B cell (primary cell): Measurements from ENCODE around the gene IMMP2L. TPM values are rescaled to one million over a fixed set of nuclear protein-coding genes. Genes with fewer than 3 reads are reported as not detected.

ENCODE experiments used
- ATAC-seq: fragments of 200-7000 bp; cut with Tn5 transposase; one replicate; pipeline ENCODE4 v1.10.0; 2021; ENCODE audit warnings: low read depth, mild to moderate bottlenecking, moderate number of reproducible peaks, moderate library complexity
- CTCF ChIA-PET: fragments of 350-600 bp; sonication (Branson Sonifier 250); formaldehyde crosslinking; loops from one replicate; lab custom pipeline; 2021; ENCODE audit warnings: antibody characterized with exemption, inconsistent platforms; lab: Charles Lee
- POLR2A ChIA-PET: fragments of 350-600 bp; sonication (Branson Sonifier 250); formaldehyde crosslinking; loops from one replicate; lab custom pipeline; 2021; ENCODE audit warnings: antibody characterized with exemption; lab: Charles Lee
- DNase-seq: peaks from one replicate; pipeline ENCODE4 v3.0.0; 2013
- H2AFZ ChIP-seq: 2 replicates; pipeline ENCODE4 v1.6.1; 2012; ENCODE audit warnings: mild to moderate bottlenecking, low read depth, low read length; ENCODE audit not compliant: insufficient read depth, poor library complexity, severe bottlenecking
- H3K27ac ChIP-seq, 2 donors: 1 replicate in 1 of 2; 2 replicates in 1 of 2; pipeline ENCODE4 v1.5.1; 2012 to 2013; ENCODE audit warnings: low read length in 2 of 2, mild to moderate bottlenecking in 2 of 2, moderate library complexity in 1 of 2
- H3K27me3 ChIP-seq, 4 experiments: fragments of 200-600 bp in 1 of 4; sonication (generic) in 1 of 4; replicated peaks in 1 of 4; 1 replicate in 2 of 4; 2 replicates in 2 of 4; pipeline versions ENCODE4 v1.6.1 to v1.7.0; 2013 to 2016; ENCODE audit warnings: low read length in 3 of 4, mild to moderate bottlenecking in 2 of 4, mixed read lengths in 1 of 4, moderate library complexity in 1 of 4; ENCODE audit not compliant: insufficient read depth in 4 of 4, control insufficient read depth in 3 of 4; ENCODE audit errors: control extremely low read depth in 1 of 4
- H3K36me3 ChIP-seq, 2 experiments: replicated peaks in 1 of 2; 1 replicate in 1 of 2; 2 replicates in 1 of 2; pipeline versions ENCODE4 v1.6.1 to v1.7.1; 2013; ENCODE audit warnings: low read length in 1 of 2; ENCODE audit not compliant: insufficient read depth in 2 of 2, control insufficient read depth in 1 of 2; ENCODE audit errors: control extremely low read depth in 1 of 2, extremely low read depth in 1 of 2
- H3K4me1 ChIP-seq, 2 donors: fragments of 200-600 bp in 1 of 2; sonication (generic) in 1 of 2; 1 replicate in 1 of 2; 2 replicates in 1 of 2; pipeline versions ENCODE4 v1.5.1 to v1.6.1; 2013 to 2017; ENCODE audit warnings: low read length in 2 of 2; ENCODE audit not compliant: control insufficient read depth in 2 of 2, insufficient read depth in 2 of 2
- H3K4me2 ChIP-seq: replicated peaks from 2 replicates; pipeline ENCODE3; 2012; ENCODE audit warnings: mild to moderate bottlenecking, low read depth, low read length; ENCODE audit not compliant: poor library complexity, severe bottlenecking
- H3K4me3 ChIP-seq, 5 experiments: fragments of 200-600 bp in 1 of 5; sonication (generic) in 1 of 5; 1 replicate in 3 of 5; 2 replicates in 2 of 5; pipeline versions ENCODE4 v1.5.1 to v1.7.0; 2011 to 2016; ENCODE audit warnings: low read length in 4 of 5, mild to moderate bottlenecking in 4 of 5, low read depth in 2 of 5, control low read depth in 1 of 5, moderate library complexity in 1 of 5; ENCODE audit not compliant: insufficient read depth in 1 of 5; ENCODE audit errors: control extremely low read depth in 1 of 5, extremely low read depth in 1 of 5
- H3K79me2 ChIP-seq: fragments of 200-600 bp; sonication (generic); one replicate; pipeline ENCODE4 v1.6.0; 2016; ENCODE audit warnings: low read length; ENCODE audit not compliant: control insufficient read depth, insufficient read depth
- H3K9ac ChIP-seq: fragments of 200-600 bp; sonication (generic); 2 replicates; pipeline ENCODE4 v1.6.1; 2017; ENCODE audit warnings: mild to moderate bottlenecking, low read length, moderate library complexity
- H3K9me3 ChIP-seq, 3 donors: one replicate each; pipeline versions ENCODE4 v1.6.1 to v1.7.1; 2013; ENCODE audit warnings: low read length in 2 of 3; ENCODE audit not compliant: control insufficient read depth in 2 of 3, insufficient read depth in 1 of 3; ENCODE audit errors: control extremely low read depth in 1 of 3
- H4K20me1 ChIP-seq: 2 replicates; pipeline ENCODE4 v1.6.0; 2012; ENCODE audit warnings: mild to moderate bottlenecking, low read length; ENCODE audit not compliant: insufficient read depth, control insufficient read depth, poor library complexity, severe bottlenecking
- H3K27ac Mint-ChIP-seq: one replicate; pipeline ENCODE4 v1.8.0; 2021; ENCODE audit warnings: mixed read lengths
- H3K27me3 Mint-ChIP-seq: one replicate; pipeline ENCODE4 v1.8.0; 2021; ENCODE audit warnings: mixed read lengths
- H3K4me1 Mint-ChIP-seq: one replicate; pipeline ENCODE4 v1.8.0; 2021; ENCODE audit warnings: mixed read lengths
- H3K4me3 Mint-ChIP-seq: one replicate; pipeline ENCODE4 v1.8.0; 2021; ENCODE audit warnings: mixed read lengths
- H3K9me3 Mint-ChIP-seq: one replicate; pipeline ENCODE4 v1.8.0; 2022; ENCODE audit warnings: mixed read lengths; ENCODE audit not compliant: insufficient read depth
- EZH2 ChIP-seq: IDR thresholded peaks from 2 replicates; pipeline ENCODE4 v1.6.1; 2012; ENCODE audit warnings: borderline replicate concordance, low read depth, mild to moderate bottlenecking, moderate library complexity, low read length; ENCODE audit not compliant: insufficient read depth, poor library complexity, severe bottlenecking
- WGBS: methylation state at CpG from one replicate; pipeline ENCODE4 v1.1.5; 2013; ENCODE audit warnings: missing lambda C conversion rate; ENCODE audit not compliant: insufficient coverage; 5-methylcytosine and 5-hydroxymethylcytosine counted together
- intact Hi-C: fragments of 100-400 bp; cut with micrococcal nuclease; formaldehyde crosslinking; loops from one replicate; pipeline ENCODE4 v1.10.0; 2022
- polyA plus RNA-seq: library from polyadenylated mRNA; depleted of rRNA; stranded (reverse); fragments of >200 nt; gene quantifications from 2 replicates; pipeline ENCODE4 v1.2.3, GENCODE V29; 2012
- total RNA-seq, 2 donors: library from RNA; stranded (reverse); fragments of 120-200 nt in 1 of 2; gene quantifications; 1 replicate in 1 of 2; 2 replicates in 1 of 2; pipeline versions ENCODE4 v1.2.3 to v1.2.4, GENCODE V29; 2013 to 2022
- TF ChIP-seq, protein P1 (sequence below): fragments of 200-600 bp; IDR thresholded peaks from one replicate; pipeline ENCODE4 v1.8.0; 2022; ENCODE audit warnings: antibody characterized with exemption, mild to moderate bottlenecking

IMMP2L gene
- total and polyA plus RNA-seq, 2 donors (not counting 1 experiment from before 2014, with no cell fraction given): 3.8 to 34.2 TPM

DNA sequence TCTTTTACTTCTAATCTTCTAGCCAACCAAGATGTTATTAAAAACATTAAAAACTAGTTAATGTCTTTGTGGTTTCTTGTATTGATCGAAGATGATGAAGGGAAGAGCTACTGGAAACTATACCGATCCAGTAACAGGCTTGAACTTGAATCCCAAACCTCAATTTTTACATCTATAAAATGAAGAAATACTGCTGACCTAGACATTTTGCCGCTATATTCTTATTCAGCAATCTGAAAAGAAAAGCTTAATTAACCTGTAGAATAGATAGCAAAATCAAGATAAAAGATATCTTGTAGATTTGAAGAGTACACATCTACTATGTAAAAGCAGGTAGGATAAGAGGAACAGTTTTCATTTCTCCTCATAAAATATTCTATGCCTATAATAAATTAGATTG, 797.4 kb downstream of the IMMP2L start:
- no peak for DNase-seq
- H3K79me2 ChIP-seq: no peaks in the 10 kb centered on the region
- H3K27me3 ChIP-seq: no peaks in the 10 kb centered on the region
- H3K4me1 ChIP-seq: no peaks in the 10 kb centered on the region
- no peak overlapping the region for H3K4me3 Mint-ChIP-seq
- H3K9ac ChIP-seq: no peak overlapping the region
- no peak overlapping the region for H3K27ac Mint-ChIP-seq
- no peaks in the 10 kb centered on the region for H3K27me3 Mint-ChIP-seq
- no peak for ATAC-seq
- H3K27ac ChIP-seq: no peak overlapping the region
- H3K4me2 ChIP-seq: no peak overlapping the region
- ChIA-PET POLR2A (no interaction called here), CTCF (no interaction called here)
- no peaks in the 10 kb centered on the region for H3K9me3 Mint-ChIP-seq
- no peak overlapping the region for H3K4me3 ChIP-seq
- no peaks in the 10 kb centered on the region for H3K9me3 ChIP-seq
- no CpG with 5 or more reads among the region's 3 CpGs for WGBS
- no peaks in the 10 kb centered on the region for H4K20me1 ChIP-seq
- no peaks in the 10 kb centered on the region for H3K36me3 ChIP-seq
- intact Hi-C loops: no loop called here
- TF ChIP-seq EZH2: no peak
- TF ChIP-seq, protein P1, sequence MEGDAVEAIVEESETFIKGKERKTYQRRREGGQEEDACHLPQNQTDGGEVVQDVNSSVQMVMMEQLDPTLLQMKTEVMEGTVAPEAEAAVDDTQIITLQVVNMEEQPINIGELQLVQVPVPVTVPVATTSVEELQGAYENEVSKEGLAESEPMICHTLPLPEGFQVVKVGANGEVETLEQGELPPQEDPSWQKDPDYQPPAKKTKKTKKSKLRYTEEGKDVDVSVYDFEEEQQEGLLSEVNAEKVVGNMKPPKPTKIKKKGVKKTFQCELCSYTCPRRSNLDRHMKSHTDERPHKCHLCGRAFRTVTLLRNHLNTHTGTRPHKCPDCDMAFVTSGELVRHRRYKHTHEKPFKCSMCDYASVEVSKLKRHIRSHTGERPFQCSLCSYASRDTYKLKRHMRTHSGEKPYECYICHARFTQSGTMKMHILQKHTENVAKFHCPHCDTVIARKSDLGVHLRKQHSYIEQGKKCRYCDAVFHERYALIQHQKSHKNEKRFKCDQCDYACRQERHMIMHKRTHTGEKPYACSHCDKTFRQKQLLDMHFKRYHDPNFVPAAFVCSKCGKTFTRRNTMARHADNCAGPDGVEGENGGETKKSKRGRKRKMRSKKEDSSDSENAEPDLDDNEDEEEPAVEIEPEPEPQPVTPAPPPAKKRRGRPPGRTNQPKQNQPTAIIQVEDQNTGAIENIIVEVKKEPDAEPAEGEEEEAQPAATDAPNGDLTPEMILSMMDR: no peak
- no peak overlapping the region for H2AFZ ChIP-seq
- H3K4me1 Mint-ChIP-seq: no peaks in the 10 kb centered on the region

- no peak for TF ChIP-seq EZH2
- Histone ChIP-seq H3K27ac (no peak overlapping the region), H3K9ac (no peak overlapping the region), H3K4me3 (no peak overlapping the region), H3K4me2 (no peak overlapping the region), H4K20me1 (no peaks in the 10 kb centered on the region), H3K36me3 (no peaks in the 10 kb centered on the region), H3K9me3 (no peaks in the 10 kb centered on the region), H3K27me3 (no peaks in the 10 kb centered on the region), H2AFZ (no peak overlapping the region), H3K79me2 (no peaks in the 10 kb centered on the region), H3K4me1 (no peaks in the 10 kb centered on the region)
- H3K4me3 Mint-ChIP-seq: no peak overlapping the region
- POLR2A ChIA-PET: no interaction called here
- no peaks in the 10 kb centered on the region for H3K27me3 Mint-ChIP-seq
- H3K9me3 Mint-ChIP-seq: no peaks in the 10 kb centered on the region
- no peak overlapping the region for H3K27ac Mint-ChIP-seq
- ATAC-seq (no peak), DNase-seq (no peak)
- intact Hi-C loops: no loop called here
- WGBS: no CpG with 5 or more reads among the region's 2 CpGs
- CTCF ChIA-PET: no interaction called here
- H3K4me1 Mint-ChIP-seq: no peaks in the 10 kb centered on the region
Observed at GRCh38 chr7:110762546-110763225, 799.6 kb downstream of the IMMP2L start.
